Inflammatory macrophage treated with lipopolysaccharide for 1 hour (primary cell): ENCODE results near the gene CRIP1.

Experiments
- DNase-seq, 2 donors: peaks; one replicate each; pipeline ENCODE4 v3.0.0-alpha.2; 2020 to 2022

The CRIP1 gene

GRCh38 chr14:105482486-105483110 lies 4.1 kb upstream of the CRIP1 start:
- no peak for DNase-seq

GRCh38 chr14:105483300-105484068 lies 3.2 kb upstream of the CRIP1 start:
- DNase-seq, result no peak

DNA sequence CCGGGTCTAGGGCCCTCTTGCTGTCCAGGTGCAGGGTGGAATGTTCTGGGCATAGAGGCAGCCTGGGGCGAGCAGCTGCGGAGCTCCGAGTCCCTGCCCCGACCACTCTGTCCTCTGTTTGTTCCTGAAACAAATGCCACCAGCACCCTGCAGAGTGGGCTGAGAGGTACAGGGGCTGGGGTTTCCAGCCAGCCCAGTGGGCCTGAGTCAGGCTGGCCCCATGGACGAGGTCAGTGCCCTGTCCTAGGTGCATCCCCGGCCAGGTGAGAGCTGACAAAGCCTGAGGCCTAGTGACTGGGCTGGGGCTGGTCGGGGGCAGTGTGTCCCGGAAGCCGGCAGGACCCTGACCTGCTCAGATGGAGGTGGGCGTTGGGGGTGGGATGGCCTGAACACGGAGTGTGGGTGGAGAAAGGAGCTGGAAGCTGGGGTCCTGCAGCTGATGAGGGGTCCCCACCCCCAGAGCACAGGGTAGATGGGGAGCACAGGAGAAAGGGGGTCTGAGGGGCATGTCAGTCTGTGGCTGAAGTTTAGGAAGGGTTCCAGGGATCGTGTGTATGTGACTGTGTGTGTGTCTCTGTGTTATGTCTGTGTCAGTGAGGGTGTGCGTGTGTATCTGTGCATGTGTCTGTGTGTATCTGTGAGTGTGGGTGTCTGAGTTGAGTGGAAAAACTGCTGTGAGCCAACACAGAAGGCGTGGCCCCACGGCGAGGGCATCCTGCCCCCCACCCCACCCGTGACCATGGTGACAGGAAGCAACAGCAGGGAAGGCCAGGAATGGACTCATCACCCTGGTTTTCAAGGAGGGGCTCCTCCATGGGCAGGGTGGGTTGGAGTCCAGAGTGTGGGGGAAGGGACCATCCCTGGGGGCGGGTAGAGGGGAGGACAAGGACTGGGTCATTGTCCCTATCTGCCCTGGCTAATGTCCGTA lies 2.4 kb upstream of the CRIP1 start:
- peak in 1 of 2 donors; percentile 43 for DNase-seq

DNA sequence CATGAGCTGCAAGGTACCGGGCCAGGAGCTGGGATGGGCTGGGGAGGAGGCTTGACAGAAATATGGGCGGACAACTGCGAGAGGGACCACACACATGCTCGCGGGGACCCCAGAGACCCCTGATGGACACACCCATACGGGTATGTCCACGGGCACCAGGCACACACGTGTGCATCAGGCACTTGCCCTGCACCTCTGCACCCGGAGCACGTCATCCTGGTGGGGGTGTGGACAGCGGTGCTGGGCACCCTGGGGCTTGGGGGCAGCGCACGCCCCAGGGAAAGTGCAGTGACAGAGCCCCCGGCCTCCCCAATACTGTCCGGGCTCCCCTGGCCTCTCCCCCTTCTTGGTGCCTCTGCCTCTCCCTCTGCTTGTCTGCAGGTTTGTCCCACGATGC lies 1.7 kb upstream of the CRIP1 start:
- no peak for DNase-seq

- DNase-seq, result peak in 1 of 2 donors; percentile 20
These were observed 935 bp upstream of the CRIP1 start for GRCh38 chr14:105485739-105486162.

- DNase-seq, result no peak
These were observed 325 bp downstream of the CRIP1 start for GRCh38 chr14:105486974-105487448.

GRCh38 chr14:105487449-105487985 lies 831 bp downstream of the CRIP1 start:
- peak; percentile 65 for DNase-seq

- DNase-seq, result no peak
These were observed 1.5 kb downstream of the CRIP1 start for GRCh38 chr14:105487986-105488777.

DNA sequence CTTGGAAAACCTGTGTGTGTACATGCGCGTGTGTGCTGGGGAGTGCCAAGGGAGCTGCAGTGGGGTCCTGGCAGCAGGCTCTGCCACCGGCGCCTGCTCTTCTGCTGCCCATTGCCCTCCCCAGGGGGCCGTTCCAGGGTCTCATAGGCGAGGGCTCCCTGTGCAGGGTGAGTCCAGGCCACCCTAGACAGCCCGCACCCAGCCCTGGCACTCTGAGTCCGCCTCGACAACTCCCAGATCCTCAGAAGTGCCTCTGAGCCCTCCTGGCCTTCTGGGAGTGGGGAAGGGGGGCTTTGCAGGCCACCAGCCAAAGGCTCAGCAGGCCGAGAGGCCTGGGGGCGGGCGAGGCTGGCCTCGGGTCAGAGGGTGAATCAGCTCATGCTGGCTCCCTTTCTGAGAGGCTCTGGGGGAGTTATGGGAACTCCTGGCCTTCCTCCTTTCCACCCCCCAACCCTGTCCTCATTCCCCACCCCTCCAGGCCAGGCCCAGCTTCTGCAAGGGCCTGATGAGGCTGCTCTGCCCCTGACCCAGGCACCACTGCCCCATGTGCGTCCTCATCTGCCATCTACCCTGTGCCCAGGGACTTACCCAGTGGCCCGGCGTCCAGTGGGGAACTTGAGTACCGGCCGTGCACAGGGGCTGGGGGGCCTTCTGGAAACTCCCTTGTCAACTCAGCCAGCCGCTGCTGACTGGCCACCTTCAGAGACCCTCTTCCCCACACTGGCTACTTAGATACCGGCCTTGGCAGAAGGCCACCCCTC lies 2.3 kb downstream of the CRIP1 start:
- DNase-seq, result peak; percentile 38 to 79

- DNase-seq, result peak; percentile 63 to 64
These were observed 3.0 kb downstream of the CRIP1 start for GRCh38 chr14:105489542-105490266.

- DNase-seq, result no peak
These were observed 3.5 kb downstream of the CRIP1 start for GRCh38 chr14:105490267-105490571.

DNA sequence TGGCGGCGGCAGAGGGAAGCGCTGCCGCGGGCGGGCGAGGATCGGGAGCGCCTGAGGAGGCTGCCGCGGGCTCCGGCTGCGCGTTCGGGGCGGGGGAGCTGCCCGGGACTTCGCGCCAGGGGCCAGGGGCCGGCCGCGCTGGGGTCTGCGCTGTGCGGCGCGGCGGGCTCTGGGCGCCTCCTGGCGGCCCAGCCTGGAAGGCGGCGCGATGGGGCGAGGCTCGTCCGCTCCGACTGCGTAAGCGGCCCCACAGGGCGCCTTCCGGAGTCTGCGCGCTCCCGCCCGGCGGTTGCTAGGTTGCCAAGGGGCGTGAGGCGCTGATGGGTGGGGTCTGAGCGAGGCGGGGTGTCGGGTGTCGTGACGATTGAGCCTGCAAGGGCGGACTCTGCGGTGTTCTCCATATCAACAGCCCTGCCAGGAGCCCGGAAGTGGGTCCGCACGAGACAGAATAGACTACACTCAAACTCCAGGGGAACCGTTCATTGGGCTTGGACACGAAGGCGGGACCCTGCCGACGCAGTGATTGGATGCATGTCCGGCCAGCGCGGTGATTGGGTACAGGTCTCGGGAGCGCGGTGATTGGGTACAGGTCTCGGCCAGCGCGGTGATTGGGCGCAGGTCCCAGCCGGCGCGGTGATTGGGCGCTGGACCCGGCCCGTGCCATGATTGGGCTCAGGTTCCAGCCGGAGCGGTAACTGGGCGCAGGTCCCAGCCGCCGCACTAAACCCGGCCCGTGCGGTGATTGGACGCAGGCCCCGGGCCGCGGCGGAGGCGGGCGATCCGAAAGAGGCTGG lies 4.1 kb downstream of the CRIP1 start, which contains the start of gene TEDC1:
Gene TEDC1 (plus strand): TSS at position 675 of the 794 bp plus-strand sequence. CDS start 130 bp downstream, outside the sequence.
- DNase-seq, result peak; percentile 99 to 100

- peak; percentile 73 to 95 for DNase-seq
These were observed 4.8 kb downstream of the CRIP1 start for GRCh38 chr14:105491366-105491973.

DNA sequence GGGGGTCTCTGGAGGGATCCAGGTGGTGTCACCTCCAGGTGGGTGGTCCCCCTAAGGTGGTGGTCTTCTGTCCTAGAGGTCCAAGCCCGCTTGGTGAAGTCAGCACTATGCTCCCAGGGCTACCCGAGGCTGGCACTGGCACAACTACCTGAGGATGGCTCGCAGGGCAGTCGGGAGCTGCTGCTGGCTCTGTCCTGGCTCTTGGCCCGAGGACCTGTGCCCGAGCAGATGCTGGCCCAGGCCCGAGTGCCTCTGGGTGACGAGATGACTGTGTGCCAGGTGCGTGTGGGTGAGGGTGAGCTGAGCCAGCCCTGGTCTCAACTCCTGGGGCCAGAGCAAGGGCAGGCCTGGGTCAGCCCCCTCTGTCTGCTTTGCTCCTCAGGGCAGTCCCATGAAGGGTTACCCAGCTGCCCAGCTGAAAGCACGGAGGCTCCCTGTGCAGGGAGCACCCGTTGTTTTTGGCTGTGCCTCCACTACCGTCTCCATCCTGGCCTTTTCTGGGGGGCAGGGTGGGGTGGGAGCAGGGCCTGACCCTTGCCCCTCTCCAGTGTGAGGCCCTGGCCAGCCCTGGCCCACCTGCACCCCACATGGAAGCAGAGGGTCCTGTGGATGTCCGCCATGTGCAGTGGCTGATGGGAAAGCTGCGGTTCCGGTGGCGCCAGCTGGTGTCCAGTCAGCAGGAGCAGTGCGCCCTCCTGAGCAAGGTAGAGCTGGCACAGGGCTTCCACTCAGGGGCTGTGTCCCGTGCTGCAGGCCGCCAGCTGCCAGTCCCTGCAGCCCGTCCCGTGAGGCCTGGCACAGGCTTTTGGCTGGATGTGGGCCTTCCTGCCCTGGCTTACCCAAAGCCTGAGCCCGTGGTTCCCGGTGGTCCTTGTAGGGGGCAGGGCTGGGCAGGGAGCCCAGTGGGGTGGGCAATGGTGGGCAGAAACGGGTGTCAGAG lies 5.6 kb downstream of the CRIP1 start:
- DNase-seq, result no peak

GRCh38 chr14:105492971-105493871 lies 6.5 kb downstream of the CRIP1 start:
- no peak for DNase-seq

- DNase-seq, result no peak
These were observed 7.4 kb downstream of the CRIP1 start for GRCh38 chr14:105493921-105494605.

DNA sequence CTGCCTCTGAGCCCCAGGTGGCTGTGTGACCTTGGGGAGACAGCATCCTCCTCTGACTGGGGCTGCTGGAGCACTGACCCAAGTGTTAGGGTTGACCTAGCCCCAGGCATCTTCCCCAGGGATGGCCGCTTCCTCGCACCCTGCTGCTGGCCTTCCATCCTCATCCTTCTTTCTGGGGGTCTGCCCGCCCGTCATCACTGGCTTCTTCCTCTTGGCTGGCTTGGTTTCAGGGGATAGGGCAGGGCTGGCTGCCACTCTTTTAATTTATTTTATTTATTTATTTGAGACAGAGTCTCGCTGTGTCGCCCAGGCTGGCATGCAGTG lies 7.9 kb downstream of the CRIP1 start:
- no peak for DNase-seq
